Activated CD4-positive, alpha-beta T cell treated with anti-CD3 and anti-CD28 coated beads, Interleukin-2, amount 10 ng/mL, durations not matched to agents 24 days and 14 days (primary cell): ENCODE data around the gene SBF2. TPM values are rescaled to one million over a fixed set of nuclear protein-coding genes. Genes with fewer than 3 reads are reported as not detected.

ENCODE experiments used
- DNase-seq: peaks from one replicate; pipeline ENCODE4 v3.0.0; 2022
- H3K27ac Mint-ChIP-seq: one replicate; pipeline ENCODE4 v1.8.0; 2022; ENCODE audit warnings: mild to moderate bottlenecking, mixed read lengths
- H3K27me3 Mint-ChIP-seq: one replicate; pipeline ENCODE4 v1.8.0; 2022; ENCODE audit warnings: mixed read lengths
- H3K36me3 Mint-ChIP-seq: one replicate; pipeline ENCODE4 v1.8.0; 2022; ENCODE audit warnings: low read depth, mild to moderate bottlenecking, mixed read lengths
- H3K4me1 Mint-ChIP-seq: one replicate; pipeline ENCODE4 v1.8.0; 2021; ENCODE audit warnings: mixed read lengths
- H3K4me3 Mint-ChIP-seq: one replicate; pipeline ENCODE4 v1.8.0; 2022; ENCODE audit warnings: mild to moderate bottlenecking, moderate library complexity, mixed read lengths
- H3K9me3 Mint-ChIP-seq: one replicate; pipeline ENCODE4 v1.8.0; 2021; ENCODE audit warnings: mixed read lengths
- intact Hi-C: fragments of 100-400 bp; cut with micrococcal nuclease; formaldehyde crosslinking; loops from one replicate; pipeline ENCODE4 v1.15.1; 2023
- total RNA-seq: library from RNA; stranded (reverse); gene quantifications from 2 replicates; pipeline ENCODE4 v1.2.3, GENCODE V29; 2022

The SBF2 gene
- total RNA-seq, 1 donor from 2014 or later: 9.1 TPM

- Mint-ChIP-seq H3K9me3 (peaks cover 12% of the 10 kb centered on the region), H3K27me3 (no peaks in the 10 kb centered on the region), H3K4me1 (peaks cover 33% of the 10 kb centered on the region), H3K36me3 (peaks cover 20% of the 10 kb centered on the region), H3K27ac (peak overlapping the region; percentile 63), H3K4me3 (peak overlapping the region; percentile 37)
- intact Hi-C loops: no loop called here
- DNase-seq: no peak
Measured at GRCh38 chr11:9838961-9839360, 455.1 kb downstream of the SBF2 start.

- no peak overlapping the region for H3K4me3 Mint-ChIP-seq
- H3K36me3 Mint-ChIP-seq: peaks cover 20% of the 10 kb centered on the region
- DNase-seq: no peak
- H3K27me3 Mint-ChIP-seq: no peaks in the 10 kb centered on the region
- intact Hi-C loops: no loop called here
- H3K27ac Mint-ChIP-seq: no peak overlapping the region
- H3K9me3 Mint-ChIP-seq: peaks cover 12% of the 10 kb centered on the region
- peaks cover 33% of the 10 kb centered on the region for H3K4me1 Mint-ChIP-seq
Measured at GRCh38 chr11:9838229-9838628, 455.8 kb downstream of the SBF2 start.

- peaks cover 1% of the 10 kb centered on the region for H3K9me3 Mint-ChIP-seq
- H3K27me3 Mint-ChIP-seq: no peaks in the 10 kb centered on the region
- H3K4me1 Mint-ChIP-seq: peaks cover 6% of the 10 kb centered on the region
- intact Hi-C loops: no loop called here
- DNase-seq: no peak
- H3K36me3 Mint-ChIP-seq: peaks cover 3% of the 10 kb centered on the region
- no peak overlapping the region for H3K4me3 Mint-ChIP-seq
- no peak overlapping the region for H3K27ac Mint-ChIP-seq
Measured at GRCh38 chr11:9834291-9834690, 459.7 kb downstream of the SBF2 start.

GRCh38 chr11:9831122-9831521 is 462.9 kb downstream of the SBF2 start:
- intact Hi-C loops: no loop called here
- Mint-ChIP-seq H3K36me3 (peaks cover 2% of the 10 kb centered on the region), H3K4me3 (no peak overlapping the region), H3K4me1 (peaks cover 3% of the 10 kb centered on the region), H3K27ac (no peak overlapping the region), H3K9me3 (no peaks in the 10 kb centered on the region), H3K27me3 (no peaks in the 10 kb centered on the region)
- no peak for DNase-seq

GRCh38 chr11:9827708-9828107 is 466.3 kb downstream of the SBF2 start:
- H3K4me1 Mint-ChIP-seq: peaks cover 11% of the 10 kb centered on the region
- no peak for DNase-seq
- H3K36me3 Mint-ChIP-seq: peaks cover 2% of the 10 kb centered on the region
- H3K4me3 Mint-ChIP-seq: no peak overlapping the region
- no peak overlapping the region for H3K27ac Mint-ChIP-seq
- intact Hi-C loops: loop anchor here (2.0 kb wide), 1 partner anchor 13 kb away; no protein-coding TSS in a partner anchor
- H3K27me3 Mint-ChIP-seq: no peaks in the 10 kb centered on the region
- no peaks in the 10 kb centered on the region for H3K9me3 Mint-ChIP-seq

GRCh38 chr11:9826390-9826789 is 467.6 kb downstream of the SBF2 start:
- no peaks in the 10 kb centered on the region for H3K27me3 Mint-ChIP-seq
- H3K27ac Mint-ChIP-seq: no peak overlapping the region

GRCh38 chr11:9825895-9826294 is 468.1 kb downstream of the SBF2 start:
- no peaks in the 10 kb centered on the region for H3K9me3 Mint-ChIP-seq
- peaks cover 11% of the 10 kb centered on the region for H3K4me1 Mint-ChIP-seq
- intact Hi-C loops: loop anchor here (2.0 kb wide), 1 partner anchor 15 kb away; no protein-coding TSS in a partner anchor
- no peaks in the 10 kb centered on the region for H3K27me3 Mint-ChIP-seq
- H3K27ac Mint-ChIP-seq: no peak overlapping the region
- DNase-seq: peak; percentile 45
- peaks cover 2% of the 10 kb centered on the region for H3K36me3 Mint-ChIP-seq
- no peak overlapping the region for H3K4me3 Mint-ChIP-seq

More at GRCh38 chr11:9826390-9826789, 467.6 kb downstream of the SBF2 start:
- Mint-ChIP-seq H3K36me3 (peaks cover 2% of the 10 kb centered on the region), H3K4me1 (peaks cover 11% of the 10 kb centered on the region), H3K4me3 (no peak overlapping the region), H3K9me3 (no peaks in the 10 kb centered on the region)
- intact Hi-C loops: loop anchor here (2.0 kb wide), 1 partner anchor 14 kb away; no protein-coding TSS in a partner anchor
- no peak for DNase-seq

GRCh38 chr11:9825315-9825714 is 468.7 kb downstream of the SBF2 start:
- intact Hi-C loops: no loop called here
- H3K36me3 Mint-ChIP-seq: peaks cover 2% of the 10 kb centered on the region
- peak; percentile 46 for DNase-seq
- no peaks in the 10 kb centered on the region for H3K9me3 Mint-ChIP-seq
- peaks cover 11% of the 10 kb centered on the region for H3K4me1 Mint-ChIP-seq
- H3K4me3 Mint-ChIP-seq: no peak overlapping the region
- H3K27ac Mint-ChIP-seq: no peak overlapping the region
- H3K27me3 Mint-ChIP-seq: no peaks in the 10 kb centered on the region

- H3K4me1 Mint-ChIP-seq: peaks cover 11% of the 10 kb centered on the region
Measured at GRCh38 chr11:9823887-9824385, 470.1 kb downstream of the SBF2 start.

GRCh38 chr11:9823439-9823838 is 470.6 kb downstream of the SBF2 start:
- intact Hi-C loops: no loop called here
- DNase-seq: peak; percentile 28
- Mint-ChIP-seq H3K27me3 (no peaks in the 10 kb centered on the region), H3K9me3 (no peaks in the 10 kb centered on the region), H3K36me3 (peaks cover 2% of the 10 kb centered on the region), H3K4me3 (no peak overlapping the region), H3K4me1 (peaks cover 11% of the 10 kb centered on the region), H3K27ac (no peak overlapping the region)

More at GRCh38 chr11:9823887-9824385, 470.1 kb downstream of the SBF2 start:
- peaks cover 2% of the 10 kb centered on the region for H3K36me3 Mint-ChIP-seq
- H3K4me3 Mint-ChIP-seq: no peak overlapping the region
- H3K27me3 Mint-ChIP-seq: no peaks in the 10 kb centered on the region
- DNase-seq: no peak
- H3K9me3 Mint-ChIP-seq: no peaks in the 10 kb centered on the region
- intact Hi-C loops: no loop called here
- H3K27ac Mint-ChIP-seq: no peak overlapping the region

GRCh38 chr11:9821008-9821752 is 472.8 kb downstream of the SBF2 start:
- H3K27ac Mint-ChIP-seq: no peak overlapping the region
- peaks cover under 1% of the 10 kb centered on the region for H3K36me3 Mint-ChIP-seq
- no peak overlapping the region for H3K4me3 Mint-ChIP-seq
- no peaks in the 10 kb centered on the region for H3K9me3 Mint-ChIP-seq
- intact Hi-C loops: no loop called here
- no peak for DNase-seq
- no peaks in the 10 kb centered on the region for H3K27me3 Mint-ChIP-seq
- peaks cover 9% of the 10 kb centered on the region for H3K4me1 Mint-ChIP-seq

GRCh38 chr11:9820260-9820659 is 473.8 kb downstream of the SBF2 start:
- no peaks in the 10 kb centered on the region for H3K27me3 Mint-ChIP-seq
- no peak overlapping the region for H3K27ac Mint-ChIP-seq
- no peaks in the 10 kb centered on the region for H3K9me3 Mint-ChIP-seq
- no peaks in the 10 kb centered on the region for H3K36me3 Mint-ChIP-seq
- H3K4me1 Mint-ChIP-seq: peaks cover 1% of the 10 kb centered on the region
- no peak for DNase-seq
- intact Hi-C loops: no loop called here
- no peak overlapping the region for H3K4me3 Mint-ChIP-seq

GRCh38 chr11:9817191-9817590 is 476.8 kb downstream of the SBF2 start:
- no peaks in the 10 kb centered on the region for H3K36me3 Mint-ChIP-seq
- H3K4me3 Mint-ChIP-seq: no peak overlapping the region
- peaks cover 3% of the 10 kb centered on the region for H3K9me3 Mint-ChIP-seq
- intact Hi-C loops: no loop called here
- H3K4me1 Mint-ChIP-seq: no peaks in the 10 kb centered on the region
- no peak for DNase-seq
- H3K27me3 Mint-ChIP-seq: no peaks in the 10 kb centered on the region
- no peak overlapping the region for H3K27ac Mint-ChIP-seq

GRCh38 chr11:9815486-9816136 is 478.4 kb downstream of the SBF2 start:
- Mint-ChIP-seq H3K27me3 (no peaks in the 10 kb centered on the region), H3K4me3 (no peak overlapping the region), H3K9me3 (peaks cover 3% of the 10 kb centered on the region), H3K27ac (no peak overlapping the region), H3K36me3 (peaks cover 4% of the 10 kb centered on the region), H3K4me1 (no peaks in the 10 kb centered on the region)
- intact Hi-C loops: no loop called here
- DNase-seq: no peak
